ENCODE results near the gene DDX19B.

The DDX19B gene

GRCh38 chr16:70348991-70349390, 50.0 kb downstream of the DDX19B start:
- DNase-seq = no peak

GRCh38 chr16:70349783-70350182, 50.8 kb downstream of the DDX19B start:
- no peak for DNase-seq

GRCh38 chr16:70359552-70359951, 60.6 kb downstream of the DDX19B start:
- no peak for DNase-seq

- no peak for DNase-seq
Observed at GRCh38 chr16:70364399-70364798, 65.4 kb downstream of the DDX19B start.

GRCh38 chr16:70370145-70370544, 71.2 kb downstream of the DDX19B start:
- DNase-seq = peak in 13 of 56 donors; percentile 2 to 32 (median 7)

GRCh38 chr16:70370924-70371323, 71.9 kb downstream of the DDX19B start:
- no peak for DNase-seq

- no peak for DNase-seq
Observed at GRCh38 chr16:70372921-70373728, 74.1 kb downstream of the DDX19B start.

GRCh38 chr16:70374213-70374612, 75.2 kb downstream of the DDX19B start:
- DNase-seq = no peak

GRCh38 chr16:70375636-70376611, 76.9 kb downstream of the DDX19B start:
- no peak for DNase-seq

- no peak for DNase-seq
Observed at GRCh38 chr16:70377782-70378181, 78.8 kb downstream of the DDX19B start.

GRCh38 chr16:70378869-70379493, 80.0 kb downstream of the DDX19B start:
- no peak for DNase-seq

GRCh38 chr16:70380248-70380918, 81.4 kb downstream of the DDX19B start:
- peak in 33 of 56 donors; percentile 11 to 69 (median 45) for DNase-seq

- peak; percentile 78 to 99 (median 96) for DNase-seq
Observed at GRCh38 chr16:70380919-70381603, 82.1 kb downstream of the DDX19B start.

- no peak for DNase-seq
Observed at GRCh38 chr16:70381604-70382342, 82.8 kb downstream of the DDX19B start.

- DNase-seq = no peak
Observed at GRCh38 chr16:70383421-70383960, 84.5 kb downstream of the DDX19B start.

Data from nucleus accumbens (tissue), 56 donors.